Pancreas (tissue), 10 donors: Measurements from ENCODE around the gene METTL6. TPM values are rescaled to one million over a fixed set of nuclear protein-coding genes. Genes with fewer than 3 reads are reported as not detected.
A peak's percentile ranks its signal among the peaks of the same experiment; 100 is the strongest.
"Not testable (repeated sequence)": the region's sequence is repeated elsewhere in the genome, so short reads cannot be mapped to it uniquely, and the experiment has no call there.

ENCODE experiments used
- ATAC-seq, 4 donors: fragments of 200-7000 bp; cut with Tn5 transposase; one replicate each; pipeline versions ENCODE4 v1.8.0 to v1.9.1; 2020; ENCODE audit warnings: mild to moderate bottlenecking in 4 of 4, moderate library complexity in 4 of 4
- DNase-seq, 6 donors: peaks; one replicate each; pipeline ENCODE4 v3.0.0-alpha.2; 2020
- FAIRE-seq: peaks from 2 replicates; lab custom pipeline; 2012; peaks lifted over from hg19 to GRCh38; lab: Jason Lieb, UNC
- H3K27ac ChIP-seq, 4 donors: fragments of 200-600 bp; sonication (generic); 1 replicate in 3 of 4; 2 replicates in 1 of 4; pipeline versions ENCODE4 v1.5.0 to v1.8.0; 2020
- H3K27me3 ChIP-seq, 4 donors: fragments of 200-600 bp; one replicate each; pipeline ENCODE4 v1.8.0; 2021
- H3K36me3 ChIP-seq, 3 donors: fragments of 200-600 bp; sonication (generic) in 1 of 3; one replicate each; pipeline versions ENCODE4 v1.5.0 to v1.8.0; 2020 to 2021
- H3K4me1 ChIP-seq, 3 donors: fragments of 200-600 bp; one replicate each; pipeline ENCODE4 v1.8.0; 2021
- H3K4me3 ChIP-seq, 4 donors: fragments of 200-600 bp; sonication (generic) in 2 of 4; one replicate each; pipeline versions ENCODE4 v1.5.0 to v1.8.0; 2020 to 2021
- H3K9me3 ChIP-seq, 4 donors: fragments of 200-600 bp; one replicate each; pipeline ENCODE4 v1.8.0; 2021
- CTCF ChIP-seq, 4 donors: fragments of 200-600 bp; sonication (generic) in 3 of 4; IDR thresholded peaks; one replicate each; pipeline versions ENCODE4 v1.5.0 to v1.8.0; 2021; ENCODE audit warnings: antibody characterized with exemption in 4 of 4
- WGBS, 2 donors: extraction: QIAGEN DNeasy Blood & Tissue Kit; methylation state at CpG; one replicate each; pipeline ENCODE4 v1.1.7; 2013; 5-methylcytosine and 5-hydroxymethylcytosine counted together
- intact Hi-C, 3 donors: fragments of 100-400 bp; cut with DNase I; formaldehyde crosslinking; loops; one replicate each; pipeline versions ENCODE4 v1.11.1 to v1.14.2; 2022
- polyA plus RNA-seq, 2 donors: library from polyadenylated mRNA; stranded (reverse); fragments of 200-250 nt; gene quantifications; one replicate each; pipeline ENCODE4 v1.2.3, GENCODE V29; 2013
- total RNA-seq, 6 donors: library from RNA; stranded (reverse); fragmentation: NEBNext Ultra II Directional in 4 of 6; extraction: Animal tissue kit (Norgen Biotek cat#: 25700) in 4 of 6; gene quantifications; one replicate each; pipeline versions ENCODE4 v1.2.1 to v1.2.4, GENCODE V29; 2021 to 2023
- donor health status: healthy with polysubstance abuse.
- donor health status: DM: no; HTN: no; CAD: no; lungs with moderate emphysema.
- donor health status: DM: no; HTN: no; CAD: no.
- donor health status: control.
- donor health status: control.
- donor health status: Bipolar disorder and iron deficiency.
- donor health status: DM: yes; HTN: yes; CAD: no.
- donor health status: DM: no; HTN: no; CAD: no.
- donor health status: DM: no; HTN: no; CAD: no.
- donor health status: DM: yes; HTN: yes; CAD: no.

METTL6 gene
- total and polyA plus RNA-seq, 8 donors, result 3.0 to 9.9 (median 5.2) TPM

- TF ChIP-seq CTCF (IDR thresholded peaks at IDR 0.05), result no peak
- intact Hi-C loops, result no loop called here
Observed at GRCh38 chr3:15368561-15369135, 58.7 kb downstream of the METTL6 start.

GRCh38 chr3:15367059-15367458 lies 60.3 kb downstream of the METTL6 start:
- H3K36me3 ChIP-seq, result no peaks in the 10 kb centered on the region
- no peak overlapping the region for H3K4me3 ChIP-seq
- no peaks in the 10 kb centered on the region for H3K4me1 ChIP-seq
- no peaks in the 10 kb centered on the region for H3K9me3 ChIP-seq
- no peak for TF ChIP-seq CTCF (IDR thresholded peaks at IDR 0.05)
- ATAC-seq, result no peak
- 30 to 36% methylated on average over 1 of the region's 1 CpG for WGBS, 2 donors
- intact Hi-C loops, result no loop called here
- H3K27ac ChIP-seq, result no peak overlapping the region
- no peak for DNase-seq
- H3K27me3 ChIP-seq, result no peaks in the 10 kb centered on the region
- no peak for FAIRE-seq

More at GRCh38 chr3:15368561-15369135, 58.7 kb downstream of the METTL6 start:
- DNase-seq (no peak), FAIRE-seq (no peak), ATAC-seq (no peak)
- Histone ChIP-seq H3K27ac (no peak overlapping the region), H3K36me3 (no peaks in the 10 kb centered on the region), H3K4me3 (no peak overlapping the region), H3K9me3 (no peaks in the 10 kb centered on the region), H3K27me3 (no peaks in the 10 kb centered on the region), H3K4me1 (no peaks in the 10 kb centered on the region)
- WGBS, 2 donors, result 80 to 85% methylated on average over 6 of the region's 6 CpGs

GRCh38 chr3:15364078-15364477 lies 63.3 kb downstream of the METTL6 start:
- H3K36me3 ChIP-seq, ATAC-seq, FAIRE-seq, H3K27me3 ChIP-seq, H3K27ac ChIP-seq, H3K4me1 ChIP-seq, intact Hi-C loops, H3K9me3 ChIP-seq, H3K4me3 ChIP-seq: not testable (repeated sequence)
- WGBS, 2 donors, result 13 to 21% methylated on average over 6 of the region's 6 CpGs
- peak in 4 of 6 donors; percentile 20 to 50 (median 42) for DNase-seq

GRCh38 chr3:15361494-15362214 lies 65.7 kb downstream of the METTL6 start:
- TF ChIP-seq CTCF (IDR thresholded peaks at IDR 0.05), result no peak
- H3K9me3 ChIP-seq, result no peaks in the 10 kb centered on the region
- ATAC-seq, result peak in 1 of 4 donors; percentile 40
- H3K27ac ChIP-seq, result peak overlapping the region in 1 of 4 donors; percentile 11
- no peak for DNase-seq
- no peak for FAIRE-seq
- no peaks in the 10 kb centered on the region for H3K27me3 ChIP-seq
- intact Hi-C loops, result no loop called here
- 63 to 70% methylated on average over 11 of the region's 11 CpGs for WGBS, 2 donors
- H3K4me1 ChIP-seq, result no peaks in the 10 kb centered on the region
- H3K4me3 ChIP-seq, result no peak overlapping the region
- H3K36me3 ChIP-seq, result no peaks in the 10 kb centered on the region

GRCh38 chr3:15360788-15361493 lies 66.4 kb downstream of the METTL6 start:
- no peak for FAIRE-seq
- 57 to 85% methylated on average over 1 of the region's 1 CpG for WGBS, 2 donors
- peaks cover 0 to 2% (median 0%) of the 10 kb centered on the region in 3 donors for H3K4me1 ChIP-seq

More at GRCh38 chr3:15360788-15361493, 66.4 kb downstream of the METTL6 start:
- H3K36me3 ChIP-seq, result no peaks in the 10 kb centered on the region
- no peaks in the 10 kb centered on the region for H3K9me3 ChIP-seq
- H3K27ac ChIP-seq, result no peak overlapping the region
- ATAC-seq (no peak), DNase-seq (no peak)
- intact Hi-C loops, result no loop called here
- no peak overlapping the region for H3K4me3 ChIP-seq
- no peaks in the 10 kb centered on the region for H3K27me3 ChIP-seq
- no peak for TF ChIP-seq CTCF (IDR thresholded peaks at IDR 0.05)

Other genes with a start within 250 kb of the METTL6 start
- gene CAPN7, start 221.3 kb downstream of the METTL6 start, total RNA-seq, result 10 to 100 TPM; 15.7 to 23.9 (median 19.5) TPM
- 10 to 100 TPM in 1 of 2 donors, 1 to 10 TPM in 1; 7.1 to 17.2 TPM for gene CAPN7, start 221.3 kb downstream of the METTL6 start, polyA plus RNA-seq
- 1 to 10 TPM; 2.8 to 9.4 (median 5.6) TPM for gene SH3BP5, start 95.0 kb downstream of the METTL6 start, total RNA-seq
- gene SH3BP5, start 95.0 kb downstream of the METTL6 start, polyA plus RNA-seq, result 1 to 10 TPM; 6.7 to 9.8 TPM
- gene EAF1, start 54 bp upstream of the METTL6 start, total RNA-seq, result 10 to 100 TPM in 1 of 6 donors, 1 to 10 TPM in 5; 4.5 to 12.0 (median 7.1) TPM
- gene EAF1, start 54 bp upstream of the METTL6 start, polyA plus RNA-seq, result 1 to 10 TPM; 2.1 to 6.2 TPM
- 1 to 10 TPM in 2 of 6 donors, under 1 TPM in 4; 0.28 to 1.5 (median 0.62) TPM for gene COLQ, start 94.2 kb upstream of the METTL6 start, total RNA-seq
- 1 to 10 TPM; 1.9 to 3.1 TPM for gene COLQ, start 94.2 kb upstream of the METTL6 start, polyA plus RNA-seq
- 10 to 100 TPM; 10.2 to 18.8 (median 12.8) TPM for gene HACL1, start 174.0 kb upstream of the METTL6 start, total RNA-seq
- 10 to 100 TPM in 1 of 2 donors, 1 to 10 TPM in 1; 6.5 to 11.5 TPM for gene HACL1, start 174.0 kb upstream of the METTL6 start, polyA plus RNA-seq
- gene BTD, start 174.2 kb upstream of the METTL6 start, total RNA-seq, result 10 to 100 TPM; 14.2 to 22.0 (median 16.7) TPM
- gene BTD, start 174.2 kb upstream of the METTL6 start, polyA plus RNA-seq, result 10 to 100 TPM in 1 of 2 donors, 1 to 10 TPM in 1; 6.2 to 16.5 TPM